GM18502 (cell line): ENCODE data around the gene GMDS.
A peak's percentile ranks its signal among the peaks of the same experiment; 100 is the strongest.

ENCODE experiments used
- ATAC-seq: cut with Tn5 transposase; IDR thresholded peaks from one replicate; pipeline ENCODE4 v1.9.1; 2021; ENCODE audit warnings: mild to moderate bottlenecking; ENCODE audit not compliant: unreplicated experiment, poor library complexity

GMDS gene

DNA sequence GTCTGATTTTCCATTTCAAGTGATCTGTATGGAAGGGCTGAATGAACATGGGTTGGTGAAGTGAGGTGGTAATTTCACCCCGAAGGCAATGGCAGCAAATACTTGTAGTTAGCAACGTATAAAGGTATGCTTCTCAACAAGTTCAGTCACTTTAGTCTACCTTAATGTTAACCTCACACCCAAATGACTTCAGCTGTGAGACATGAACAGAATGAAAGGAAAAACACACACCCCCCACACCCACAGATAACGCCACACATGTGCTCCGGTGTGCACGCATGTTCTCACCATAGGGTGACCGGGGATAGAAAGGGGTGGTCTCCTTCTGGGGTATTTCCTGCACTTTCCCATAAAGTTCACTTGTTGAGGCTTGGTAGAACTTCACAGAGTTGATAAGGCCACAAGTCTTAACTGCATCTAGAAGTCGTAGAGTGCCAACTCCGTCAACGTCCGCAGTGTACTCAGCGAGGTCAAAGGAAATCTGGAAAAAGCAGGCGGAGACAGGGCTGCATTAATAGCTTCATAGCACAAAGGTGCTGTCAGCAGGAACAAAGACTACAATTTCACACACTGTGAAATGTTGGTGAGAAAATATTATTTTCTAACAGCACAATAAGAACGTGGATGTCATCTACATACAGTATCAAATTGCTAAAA, 284.8 kb downstream of the GMDS start:
- no peak for ATAC-seq

- ATAC-seq = no peak
These were observed 287.1 kb downstream of the GMDS start for GRCh38 chr6:1958257-1958656.

DNA sequence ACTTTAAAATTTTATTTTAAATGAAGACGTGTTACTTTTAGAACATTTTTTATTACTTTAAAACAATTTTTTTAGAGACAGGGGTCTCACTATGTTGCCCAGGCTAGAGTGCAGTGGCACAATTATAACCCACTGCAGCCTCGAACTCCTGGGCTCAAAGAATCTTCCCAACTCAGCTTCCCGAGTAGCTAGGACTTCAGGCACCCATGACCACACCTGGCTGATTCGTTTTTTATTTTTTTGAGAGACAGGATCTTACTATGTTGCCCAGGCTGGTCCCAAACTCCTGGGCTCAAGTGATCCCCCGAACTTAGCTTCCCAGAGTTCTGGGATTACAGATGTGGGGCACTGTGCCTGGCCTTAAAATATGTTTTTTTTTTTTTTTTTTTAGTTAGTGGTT, 287.7 kb downstream of the GMDS start:
- no peak for ATAC-seq

GRCh38 chr6:1952740-1953360, 292.6 kb downstream of the GMDS start:
- no peak for ATAC-seq

DNA sequence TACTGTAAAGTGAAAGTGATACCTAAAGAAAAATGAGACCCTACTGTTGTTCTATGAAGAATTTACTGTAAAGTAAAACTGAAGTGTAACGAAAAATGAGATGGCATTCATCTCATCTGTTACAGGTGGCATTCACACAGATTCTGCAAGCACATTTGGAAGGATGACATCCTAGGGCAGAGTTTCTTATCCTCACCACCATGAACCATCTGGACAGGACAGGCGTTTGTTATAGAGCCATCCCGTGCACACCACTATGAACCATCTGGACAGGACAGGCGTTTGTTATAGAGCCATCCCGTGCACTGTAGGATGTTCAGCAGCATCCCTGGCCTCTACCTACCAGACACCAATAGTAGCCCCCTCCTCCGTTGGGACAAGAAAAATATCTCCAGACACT, 294.8 kb downstream of the GMDS start:
- no peak for ATAC-seq

DNA sequence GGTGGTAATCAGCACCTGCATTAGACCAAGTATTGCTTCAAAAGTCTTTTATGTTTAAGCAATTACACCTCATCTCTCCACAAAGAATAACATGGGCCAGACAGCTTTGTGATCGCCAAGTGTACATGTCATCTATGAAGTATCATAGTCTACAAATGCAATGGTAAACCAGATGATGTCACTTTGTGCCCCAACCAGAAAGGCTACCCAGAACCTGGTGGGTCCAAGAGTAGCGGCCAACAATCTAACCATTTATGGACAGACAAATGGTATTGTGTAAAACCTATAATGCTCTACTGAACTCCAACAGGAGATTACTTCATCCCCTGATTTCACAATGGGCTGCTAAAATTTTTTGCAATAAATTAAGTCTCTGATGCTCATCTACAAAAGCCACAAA, 295.9 kb downstream of the GMDS start:
- no peak for ATAC-seq

DNA sequence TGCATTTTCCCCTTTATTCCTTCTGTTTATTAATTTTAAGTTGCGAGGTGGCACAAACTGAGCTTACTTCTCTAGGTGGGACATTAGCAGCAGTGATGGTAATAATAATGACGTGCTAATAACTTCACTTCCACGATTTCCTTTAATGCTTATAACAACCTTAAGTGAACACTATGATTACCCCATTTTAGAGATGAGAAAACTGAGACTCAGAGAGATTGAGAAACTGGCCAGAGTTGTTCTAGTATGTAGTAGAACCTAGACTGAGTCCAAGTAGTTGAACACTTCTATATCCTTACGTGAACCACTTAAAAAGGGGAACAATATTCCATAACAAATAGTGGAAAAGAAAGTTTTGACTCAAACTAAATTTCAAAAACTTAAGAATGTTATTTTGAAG, 297.5 kb downstream of the GMDS start:
- ATAC-seq = no peak

DNA sequence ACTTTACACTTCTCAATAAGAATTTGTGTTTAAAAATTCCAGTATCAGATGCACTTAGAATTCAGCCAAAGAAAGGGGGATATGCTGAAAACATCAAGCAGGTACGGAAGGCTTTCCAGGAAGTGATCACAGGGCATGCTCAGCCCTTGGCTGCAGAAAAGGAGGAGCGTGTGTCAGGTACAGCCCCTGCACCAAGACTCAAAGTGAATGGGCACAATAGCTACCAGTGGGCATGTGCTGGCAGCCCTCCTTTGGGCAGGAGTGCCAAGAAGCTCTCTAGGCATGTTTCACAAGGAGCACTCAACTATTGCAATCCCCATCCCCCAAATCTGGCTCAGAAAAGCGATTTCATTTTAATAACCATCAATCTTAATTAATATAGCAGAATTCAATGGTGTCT, 298.8 kb downstream of the GMDS start:
- no peak for ATAC-seq

- ATAC-seq = no peak
These were observed 300.1 kb downstream of the GMDS start for GRCh38 chr6:1945235-1945832.

GRCh38 chr6:1942834-1943233, 302.6 kb downstream of the GMDS start:
- no peak for ATAC-seq

DNA sequence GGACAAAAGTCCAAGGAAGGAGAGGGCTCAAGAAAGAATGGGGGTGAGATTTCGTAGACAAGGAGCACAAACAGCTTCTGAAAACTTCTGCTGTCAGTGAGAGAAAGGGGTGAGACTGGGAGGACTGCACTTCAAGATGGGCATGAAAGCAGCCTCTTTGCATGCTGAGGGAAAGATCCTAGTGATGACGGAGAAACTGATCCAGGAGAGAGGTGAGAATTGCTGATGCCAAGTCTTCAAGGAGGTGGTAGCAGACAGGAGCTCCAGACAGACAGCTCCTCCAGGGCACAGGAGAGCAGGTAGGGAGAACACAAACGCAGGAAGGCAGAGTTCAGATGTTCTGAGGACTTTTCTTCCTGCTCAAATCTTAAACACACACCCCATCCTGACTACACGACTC, 303.9 kb downstream of the GMDS start:
- ATAC-seq = no peak

DNA sequence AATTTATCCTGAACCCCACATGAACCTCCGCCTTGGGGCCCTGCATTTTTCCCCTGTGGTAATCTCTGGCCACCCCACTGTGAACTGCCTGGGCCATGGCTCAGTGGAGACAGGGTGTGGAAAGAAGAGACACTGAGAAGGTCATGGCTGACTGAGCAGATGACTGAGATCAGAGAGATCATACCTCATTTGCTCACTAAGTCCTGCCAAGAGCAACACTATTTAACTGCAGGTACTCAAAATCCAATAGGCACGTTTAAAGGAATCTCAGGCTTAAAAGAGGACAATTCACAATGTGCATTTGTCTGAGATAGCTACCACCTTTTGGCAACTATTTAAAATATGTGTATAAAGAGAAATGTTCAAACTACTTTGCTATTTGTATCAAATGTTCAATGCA, 305.0 kb downstream of the GMDS start:
- ATAC-seq = peak; percentile 70

DNA sequence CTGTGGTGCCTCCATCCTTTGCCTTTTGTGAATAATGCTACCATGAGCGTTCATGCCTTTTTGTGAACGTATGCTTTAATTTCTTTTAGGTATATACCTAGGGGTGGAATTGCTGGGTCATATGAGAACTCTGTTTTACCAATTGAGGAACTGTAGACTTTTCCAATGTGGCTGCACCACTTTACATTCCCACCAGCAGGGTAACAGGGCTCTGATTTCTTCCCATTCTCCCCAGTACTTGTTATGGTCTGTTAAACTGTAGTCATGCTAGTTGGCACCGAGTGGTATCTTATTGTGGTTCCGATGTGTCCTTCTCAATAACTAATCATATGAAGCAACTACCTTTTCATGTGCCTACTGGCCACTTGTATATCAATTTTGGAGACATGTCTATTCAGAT, 312.1 kb downstream of the GMDS start:
- ATAC-seq = no peak

DNA sequence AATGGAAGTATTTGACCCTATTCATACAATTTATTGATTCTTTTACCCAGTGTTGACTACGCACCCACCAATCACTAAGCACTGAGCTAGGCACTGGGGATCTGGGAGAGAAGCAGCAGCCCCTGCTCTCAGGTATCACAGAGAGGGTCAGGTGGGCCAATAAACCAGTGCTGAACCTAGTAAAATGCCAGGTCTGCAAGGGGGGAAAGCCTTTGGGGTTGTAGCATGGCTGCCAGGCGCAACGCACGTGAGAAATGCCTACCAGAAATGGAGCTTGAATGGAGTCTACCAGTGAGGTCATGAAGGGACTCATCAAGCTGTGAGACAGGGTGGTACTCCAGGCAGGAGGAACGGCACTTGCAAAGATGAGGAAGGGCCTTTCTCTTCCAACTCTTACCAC, 313.6 kb downstream of the GMDS start:
- no peak for ATAC-seq

DNA sequence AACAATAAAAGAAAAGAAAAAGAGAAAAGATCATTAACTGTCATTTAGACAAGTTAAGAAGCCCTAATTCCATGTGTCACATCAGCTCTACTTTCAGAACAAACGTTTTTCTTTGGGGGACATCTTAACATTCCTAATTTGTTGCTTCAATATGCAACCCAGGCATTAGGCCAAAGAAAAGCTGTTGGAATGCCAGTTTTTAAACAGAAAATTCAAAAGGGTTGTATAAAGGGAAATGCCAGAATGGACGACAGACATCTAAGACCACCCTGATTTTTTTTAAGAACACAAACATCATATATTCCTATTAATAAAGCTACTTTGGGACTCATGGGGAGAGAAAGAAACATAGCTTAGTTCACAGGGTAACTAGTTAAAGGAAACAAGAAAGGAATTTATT, 315.0 kb downstream of the GMDS start:
- no peak for ATAC-seq

GRCh38 chr6:1929931-1930330, 315.5 kb downstream of the GMDS start:
- ATAC-seq = no peak

GRCh38 chr6:1925743-1926430, 319.5 kb downstream of the GMDS start:
- no peak for ATAC-seq

- ATAC-seq = no peak
These were observed 322.0 kb downstream of the GMDS start for GRCh38 chr6:1923449-1923848.

DNA sequence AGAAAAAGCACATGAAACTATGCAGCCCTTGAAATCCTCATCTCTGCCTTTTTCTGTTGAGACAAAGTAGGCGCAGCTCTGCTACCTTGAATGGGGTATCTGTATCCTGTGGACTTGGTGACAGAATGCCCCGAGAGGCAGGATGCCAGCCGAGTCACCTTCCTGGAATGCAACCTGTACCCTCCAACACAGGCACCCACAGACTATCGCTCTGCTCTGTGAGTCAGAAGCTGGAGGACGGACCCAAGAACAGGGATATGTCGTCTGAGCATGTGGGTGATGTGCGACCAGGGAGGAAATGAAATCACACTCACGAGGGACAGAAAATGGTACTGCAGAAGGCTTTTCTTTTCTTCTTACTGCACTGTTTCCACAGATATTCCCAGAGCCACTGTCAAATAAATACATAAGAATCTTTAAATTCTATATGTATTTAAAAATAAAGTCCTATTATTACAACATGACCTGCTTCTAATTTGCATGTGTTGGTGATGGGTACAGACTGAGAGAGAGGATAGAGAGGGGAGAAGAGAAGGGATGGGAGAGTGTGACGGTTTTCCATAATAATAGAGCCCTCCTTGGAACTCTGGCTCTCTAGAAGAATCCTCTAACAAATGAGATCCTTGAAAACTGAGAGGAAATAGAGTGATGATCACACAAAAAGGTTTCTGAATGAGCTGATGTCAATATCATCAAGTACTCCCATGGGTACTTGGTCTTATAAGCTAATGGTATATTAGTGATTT, 327.6 kb downstream of the GMDS start:
- ATAC-seq = no peak

DNA sequence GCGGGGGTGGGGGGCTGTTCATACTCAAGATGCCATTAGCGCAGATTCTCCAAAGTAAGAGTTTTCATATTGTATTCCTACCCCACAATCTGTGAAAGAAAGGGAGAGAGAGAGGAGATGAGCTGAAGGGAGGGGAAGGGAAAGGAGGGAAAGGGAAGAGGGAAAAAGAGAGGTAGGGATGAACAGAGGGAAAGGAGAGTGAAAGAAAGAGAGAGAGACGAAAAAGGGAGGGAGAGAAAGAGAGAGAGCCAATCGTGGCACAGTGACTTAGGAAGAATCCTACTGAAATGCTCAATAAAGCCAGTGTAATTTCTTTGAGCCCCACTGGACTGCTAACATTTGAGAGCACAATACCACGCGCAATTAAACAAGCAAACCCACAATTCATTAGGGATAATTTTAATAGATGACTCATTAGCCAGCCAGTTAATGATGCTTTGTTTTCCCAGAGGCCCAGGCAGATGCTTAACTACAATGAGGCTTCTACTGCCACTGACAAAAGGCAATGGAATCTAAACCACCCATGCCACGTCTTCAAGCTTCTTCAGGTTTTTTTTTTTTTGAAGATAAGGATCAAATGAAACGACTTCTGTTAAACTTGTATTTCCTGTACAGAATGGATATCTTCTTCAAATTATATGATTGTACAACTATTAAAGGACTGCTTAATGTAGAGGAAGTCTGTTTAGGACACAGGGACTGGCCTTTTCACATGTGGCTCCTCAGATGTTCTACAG, 328.9 kb downstream of the GMDS start:
- no peak for ATAC-seq
